Measurements from ENCODE around the gene CNNM1. TPM values are rescaled to one million over a fixed set of nuclear protein-coding genes. Genes with fewer than 3 reads are reported as not detected.

CNNM1 gene
- total and polyA plus RNA-seq, 9 of the 15 experiments (the other 6 are each of a cell fraction or from before 2014, with no cell fraction given) = not detected

DNA sequence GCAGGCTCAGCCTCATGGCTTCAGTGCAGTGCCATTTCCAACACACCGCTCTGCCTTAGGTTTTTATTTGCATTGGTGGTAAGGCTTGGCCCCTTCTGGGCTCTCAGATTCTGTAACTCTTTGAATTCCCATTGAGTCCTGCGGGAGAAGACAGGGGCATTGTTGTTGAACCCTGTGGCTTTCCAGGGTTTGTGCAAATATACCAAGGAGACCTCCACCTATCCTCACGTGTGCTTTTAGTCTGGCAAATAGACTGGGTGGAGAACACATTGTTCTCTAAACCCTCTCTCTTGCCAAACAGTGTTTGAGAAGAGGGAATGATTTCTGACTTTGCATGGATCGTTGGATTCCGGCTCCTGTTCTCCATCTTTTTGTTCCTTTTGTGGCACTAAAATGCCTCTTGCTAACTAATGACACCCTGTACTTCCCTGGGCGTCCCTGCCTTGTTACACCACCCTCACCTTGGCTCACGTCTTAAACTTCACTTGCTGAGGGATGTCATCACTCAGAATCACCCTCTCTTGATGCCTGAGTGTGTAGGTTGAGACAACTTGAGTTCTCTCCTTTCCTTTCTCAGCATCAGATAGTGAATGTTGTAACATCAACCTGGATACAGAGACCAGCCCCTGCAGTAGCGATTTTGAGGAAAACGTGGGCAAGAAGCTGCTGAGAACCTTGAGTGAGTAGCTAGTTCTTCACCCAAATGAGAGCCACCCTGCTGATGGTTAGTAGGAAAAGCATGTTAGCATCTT, 60.7 kb downstream of the CNNM1 start:
- Histone ChIP-seq H3K36me3 (ENCODE audit: control insufficient read depth, insufficient read depth, low read length) (no peaks in the 10 kb centered on the region), H3K4me3 (no peak overlapping the region), H4K20me1 (replicated peaks; ENCODE audit: control insufficient read depth, insufficient read depth, low read length) (no peaks in the 10 kb centered on the region), H3K9me1 (ENCODE audit: control insufficient read depth, insufficient read depth, low read length) (no peaks in the 10 kb centered on the region), H2AFZ (ENCODE audit: low read depth, low read length) (no peak overlapping the region), H3K9ac (ENCODE audit: insufficient read depth in 1 of 2, low read depth in 2 of 2, low read length in 2 of 2) (no peak overlapping the region), H3K9me3 (replicated peaks; ENCODE audit: control insufficient read depth, insufficient read depth, low read depth, low read length) (no peaks in the 10 kb centered on the region), H3K79me2 (ENCODE audit: control insufficient read depth, insufficient read depth, low read length) (no peaks in the 10 kb centered on the region), H3K4me2 (ENCODE audit: insufficient read depth, low read length) (no peak overlapping the region), H3K4me1 (replicated peaks in 1 of 2; ENCODE audit: control insufficient read depth in 2 of 2, insufficient read depth in 2 of 2, low read length in 2 of 2) (no peaks in the 10 kb centered on the region; a peak in 2 of 5 replicates), H3K27me3 (ENCODE audit: control insufficient read depth in 2 of 2, insufficient read depth in 2 of 2, low read length in 2 of 2) (peaks cover 26 to 31% of the 10 kb centered on the region in 2 experiments; a peak in 4 of 5 replicates), H3K27ac (ENCODE audit: extremely low read depth, low read depth, low read length) (no peak overlapping the region)
- intact Hi-C loops (cut with micrococcal nuclease) = loop anchor here (10.0 kb wide), 1 partner anchor 165 kb away; no protein-coding TSS in a partner anchor
- DNase-seq (ENCODE audit: extremely low read depth in 1 of 4, low spot score in 3 of 4) (no peak), ATAC-seq (no peak), FAIRE-seq (no peak)
- BruUV-seq (replicated peaks) = no TSS peak
- WGBS (ENCODE audit: insufficient coverage, low coverage, missing lambda C conversion rate) = 8% methylated on average over 9 of the region's 9 CpGs
- POLR2A ChIA-PET = interaction anchor here (1.4 kb wide), 1 partner anchor 19 kb away, joined by 4 read pairs; no protein-coding TSS in a partner anchor
- TF ChIP-seq GATAD2A (IDR thresholded peaks at IDR 0.05) (no peak), SREBF2 (CRISPR knock-in tag; IDR thresholded peaks at IDR 0.05) (no peak), ZNF778 (CRISPR knock-in tag; IDR thresholded peaks at IDR 0.05) (no peak), MCM3 (IDR thresholded peaks at IDR 0.05) (no peak)
- TF ChIP-seq, protein P1, sequence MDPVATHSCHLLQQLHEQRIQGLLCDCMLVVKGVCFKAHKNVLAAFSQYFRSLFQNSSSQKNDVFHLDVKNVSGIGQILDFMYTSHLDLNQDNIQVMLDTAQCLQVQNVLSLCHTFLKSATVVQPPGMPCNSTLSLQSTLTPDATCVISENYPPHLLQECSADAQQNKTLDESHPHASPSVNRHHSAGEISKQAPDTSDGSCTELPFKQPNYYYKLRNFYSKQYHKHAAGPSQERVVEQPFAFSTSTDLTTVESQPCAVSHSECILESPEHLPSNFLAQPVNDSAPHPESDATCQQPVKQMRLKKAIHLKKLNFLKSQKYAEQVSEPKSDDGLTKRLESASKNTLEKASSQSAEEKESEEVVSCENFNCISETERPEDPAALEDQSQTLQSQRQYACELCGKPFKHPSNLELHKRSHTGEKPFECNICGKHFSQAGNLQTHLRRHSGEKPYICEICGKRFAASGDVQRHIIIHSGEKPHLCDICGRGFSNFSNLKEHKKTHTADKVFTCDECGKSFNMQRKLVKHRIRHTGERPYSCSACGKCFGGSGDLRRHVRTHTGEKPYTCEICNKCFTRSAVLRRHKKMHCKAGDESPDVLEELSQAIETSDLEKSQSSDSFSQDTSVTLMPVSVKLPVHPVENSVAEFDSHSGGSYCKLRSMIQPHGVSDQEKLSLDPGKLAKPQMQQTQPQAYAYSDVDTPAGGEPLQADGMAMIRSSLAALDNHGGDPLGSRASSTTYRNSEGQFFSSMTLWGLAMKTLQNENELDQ (CRISPR knock-in tag; IDR thresholded peaks at IDR 0.05; ENCODE audit: borderline replicate concordance) = no peak
- in situ Hi-C loops (cut with MboI) = no loop called here
- CTCF ChIA-PET (ENCODE audit: low intra/inter-chr PET ratio) = interaction anchor here (0.5 kb wide), 1 partner anchor 8 kb away, joined by 5 read pairs; no protein-coding TSS in a partner anchor
